ENCODE measurements around the gene BTN3A1. TPM values are rescaled to one million over a fixed set of nuclear protein-coding genes. Genes with fewer than 3 reads are reported as not detected.

Gene BTN3A1
- total and polyA plus RNA-seq, 12 donors: 3.9 to 44.3 (median 8.6) TPM

GRCh38 chr6:26358511-26358981 is 43.5 kb upstream of the BTN3A1 start:
- H3K27ac ChIP-seq: no peak overlapping the region
- 91 to 94% methylated on average over 7 of the region's 7 CpGs for WGBS, 2 donors
- intact Hi-C loops (cut with DNase I): no loop called here
- peaks cover 0 to 4% (median 0%) of the 10 kb centered on the region in 9 donors for H3K4me1 ChIP-seq
- H3K36me3 ChIP-seq: no peaks in the 10 kb centered on the region
- no peak for DNase-seq
- no peaks in the 10 kb centered on the region for H3K9me3 ChIP-seq
- no peak for TF ChIP-seq CTCF (IDR thresholded peaks at IDR 0.05)
- H3K27me3 ChIP-seq: peaks cover 0 to 4% (median 0%) of the 10 kb centered on the region in 7 donors
- no peak overlapping the region for H3K4me3 ChIP-seq
- ATAC-seq: no peak

- Histone ChIP-seq H3K4me3 (no peak overlapping the region), H3K27me3 (no peaks in the 10 kb centered on the region), H3K36me3 (no peaks in the 10 kb centered on the region), H3K27ac (no peak overlapping the region), H3K4me1 (peaks cover 0 to 14% (median 9%) of the 10 kb centered on the region in 9 donors), H3K9me3 (no peaks in the 10 kb centered on the region)
- DNase-seq (no peak), ATAC-seq (no peak)
- 93 to 96% methylated on average over 5 of the region's 5 CpGs for WGBS, 2 donors
- intact Hi-C loops (cut with DNase I): loop anchor here in 1 of 10 donors (5.0 kb wide), 1 partner anchor 113 kb away; no protein-coding TSS in a partner anchor
- TF ChIP-seq CTCF (IDR thresholded peaks at IDR 0.05): no peak
Measured at GRCh38 chr6:26359765-26360164, 42.3 kb upstream of the BTN3A1 start.

- no peaks in the 10 kb centered on the region for H3K9me3 ChIP-seq
- H3K4me1 ChIP-seq: peaks cover 0 to 16% (median 11%) of the 10 kb centered on the region in 9 donors
- H3K27me3 ChIP-seq: no peaks in the 10 kb centered on the region
- no peak for TF ChIP-seq CTCF (IDR thresholded peaks at IDR 0.05)
- DNase-seq: no peak
- no peak overlapping the region for H3K4me3 ChIP-seq
- H3K36me3 ChIP-seq: no peaks in the 10 kb centered on the region
- intact Hi-C loops (cut with DNase I): loop anchor here in 1 of 10 donors (5.0 kb wide), 1 partner anchor 112 kb away; no protein-coding TSS in a partner anchor
- 93 to 96% methylated on average over 14 of the region's 14 CpGs for WGBS, 2 donors
- ATAC-seq: no peak
- no peak overlapping the region for H3K27ac ChIP-seq
Measured at GRCh38 chr6:26360451-26361416, 41.3 kb upstream of the BTN3A1 start.

- ATAC-seq (no peak), DNase-seq (no peak)
- H3K27ac ChIP-seq: no peak overlapping the region
- TF ChIP-seq CTCF (IDR thresholded peaks at IDR 0.05): no peak
- H3K4me1 ChIP-seq: peaks cover 0 to 25% (median 17%) of the 10 kb centered on the region in 9 donors
- H3K36me3 ChIP-seq: no peaks in the 10 kb centered on the region
- no peaks in the 10 kb centered on the region for H3K9me3 ChIP-seq
- no peaks in the 10 kb centered on the region for H3K27me3 ChIP-seq
- WGBS, 2 donors: 85 to 95% methylated on average over 5 of the region's 5 CpGs
- H3K4me3 ChIP-seq: no peak overlapping the region
- intact Hi-C loops (cut with DNase I): loop anchor here in 1 of 10 donors (5.0 kb wide), 1 partner anchor 111 kb away; no protein-coding TSS in a partner anchor
Measured at GRCh38 chr6:26361544-26361943, 40.5 kb upstream of the BTN3A1 start.

All from heart right ventricle (tissue), 16 donors.